Ishikawa (cell line): ENCODE data around the gene AGFG2.

ENCODE experiments used
- CREB1 ChIP-seq: IDR thresholded peaks from 2 replicates; pipeline ENCODE4 v1.6.1; 2012; ENCODE audit warnings: low read depth
- FOXM1 ChIP-seq: IDR thresholded peaks from 2 replicates; pipeline ENCODE4 v1.6.1; 2012; ENCODE audit warnings: low read depth, borderline replicate concordance
- REST ChIP-seq: IDR thresholded peaks from 2 replicates; pipeline ENCODE4 v1.6.1; 2012; ENCODE audit warnings: low read depth, mild to moderate bottlenecking

GRCh38 chr7:100568896-100569844 is 30.2 kb downstream of the AGFG2 start:
- TF ChIP-seq CREB1: no peak
- no peak for TF ChIP-seq FOXM1
- no peak for TF ChIP-seq REST
